Ishikawa (cell line): ENCODE results near the gene RTN4IP1.

Source experiments
- CEBPB ChIP-seq: IDR thresholded peaks from 2 replicates; pipeline ENCODE4 v1.6.1; 2012
- CREB1 ChIP-seq: IDR thresholded peaks from 2 replicates; pipeline ENCODE4 v1.6.1; 2012; ENCODE audit warnings: low read depth
- EGR1 ChIP-seq: IDR thresholded peaks from 2 replicates; pipeline ENCODE4 v1.6.1; 2012
- EP300 ChIP-seq: IDR thresholded peaks from 2 replicates; pipeline ENCODE4 v1.6.1; 2012; ENCODE audit warnings: borderline replicate concordance
- FOXM1 ChIP-seq: IDR thresholded peaks from 2 replicates; pipeline ENCODE4 v1.6.1; 2012; ENCODE audit warnings: low read depth, borderline replicate concordance
- MAX ChIP-seq: IDR thresholded peaks from 2 replicates; pipeline ENCODE4 v1.6.1; 2012
- NFIC ChIP-seq: IDR thresholded peaks from 2 replicates; pipeline ENCODE4 v1.6.1; 2012
- RAD21 ChIP-seq: IDR thresholded peaks from 2 replicates; pipeline ENCODE4 v1.6.1; 2012; ENCODE audit warnings: low read depth
- REST ChIP-seq: IDR thresholded peaks from 2 replicates; pipeline ENCODE4 v1.6.1; 2012; ENCODE audit warnings: low read depth, mild to moderate bottlenecking
- TAF1 ChIP-seq: IDR thresholded peaks from 2 replicates; pipeline ENCODE4 v1.6.1; 2012; ENCODE audit warnings: low read depth, mild to moderate bottlenecking
- TCF12 ChIP-seq: IDR thresholded peaks from 2 replicates; pipeline ENCODE4 v1.6.1; 2012; ENCODE audit warnings: low read depth
- TEAD4 ChIP-seq: IDR thresholded peaks from 2 replicates; pipeline ENCODE4 v1.6.1; 2012
- USF1 ChIP-seq: IDR thresholded peaks from 2 replicates; pipeline ENCODE4 v1.6.1; 2012
- YY1 ChIP-seq: IDR thresholded peaks from 2 replicates; pipeline ENCODE4 v1.6.1; 2012; ENCODE audit warnings: low read depth
- ZBTB7A ChIP-seq: IDR thresholded peaks from 2 replicates; pipeline ENCODE4 v1.6.1; 2012; ENCODE audit warnings: low read depth

RTN4IP1 gene

GRCh38 chr6:106537662-106538061 lies 91.6 kb downstream of the RTN4IP1 start:
- no peak for TF ChIP-seq EP300
- no peak for TF ChIP-seq TEAD4
- TF ChIP-seq FOXM1 = no peak
- TF ChIP-seq CREB1 = no peak
- no peak for TF ChIP-seq TCF12
- no peak for TF ChIP-seq CEBPB
- TF ChIP-seq REST = no peak
- no peak for TF ChIP-seq RAD21

GRCh38 chr6:106536851-106537250 lies 92.4 kb downstream of the RTN4IP1 start:
- TF ChIP-seq EGR1 (no peak), RAD21 (no peak), CREB1 (no peak), ZBTB7A (no peak), TEAD4 (no peak)

- TF ChIP-seq TAF1 (no peak), MAX (no peak)
Observed at GRCh38 chr6:106536357-106536756, 92.9 kb downstream of the RTN4IP1 start.

GRCh38 chr6:106535012-106535411 lies 94.3 kb downstream of the RTN4IP1 start:
- TF ChIP-seq CREB1 (no peak), RAD21 (no peak), NFIC (no peak), YY1 (no peak), CEBPB (no peak), USF1 (no peak), FOXM1 (no peak), ZBTB7A (no peak), MAX (no peak), TAF1 (no peak), TCF12 (no peak), EGR1 (no peak)

- no peak for TF ChIP-seq TEAD4
- TF ChIP-seq EGR1 = no peak
- no peak for TF ChIP-seq NFIC
- no peak for TF ChIP-seq TCF12
- no peak for TF ChIP-seq MAX
- TF ChIP-seq YY1 = no peak
Observed at GRCh38 chr6:106534564-106534982, 94.7 kb downstream of the RTN4IP1 start.

- TF ChIP-seq EGR1 (no peak), REST (no peak), TEAD4 (no peak), TAF1 (no peak), EP300 (no peak), ZBTB7A (no peak), TCF12 (no peak), RAD21 (no peak), USF1 (no peak)
Observed at GRCh38 chr6:106534004-106534403, 95.3 kb downstream of the RTN4IP1 start.

GRCh38 chr6:106533054-106533453 lies 96.2 kb downstream of the RTN4IP1 start:
- TF ChIP-seq NFIC (no peak), MAX (no peak), EGR1 (no peak), CREB1 (no peak), YY1 (no peak), FOXM1 (no peak), USF1 (no peak), TCF12 (no peak), TEAD4 (no peak), REST (no peak), EP300 (no peak), TAF1 (no peak), RAD21 (no peak), CEBPB (no peak), ZBTB7A (no peak)
